GM19467 (cell line): ENCODE measurements around the gene IL24.

Experiments used
- ATAC-seq: cut with Tn5 transposase; IDR thresholded peaks from one replicate; pipeline ENCODE4 v1.9.1; 2021; ENCODE audit warnings: mild to moderate bottlenecking, moderate library complexity; ENCODE audit not compliant: unreplicated experiment

The IL24 gene

GRCh38 chr1:206878456-206878855, 18.8 kb upstream of the IL24 start:
- ATAC-seq: no peak

GRCh38 chr1:206880314-206880713, 16.9 kb upstream of the IL24 start:
- ATAC-seq: no peak

GRCh38 chr1:206882555-206882954, 14.7 kb upstream of the IL24 start:
- ATAC-seq: no peak

GRCh38 chr1:206883160-206883559, 14.1 kb upstream of the IL24 start:
- ATAC-seq: no peak

GRCh38 chr1:206883876-206884275, 13.4 kb upstream of the IL24 start:
- ATAC-seq: no peak

GRCh38 chr1:206885341-206886060, 11.7 kb upstream of the IL24 start:
- ATAC-seq: no peak

GRCh38 chr1:206886831-206887230, 10.4 kb upstream of the IL24 start:
- no peak for ATAC-seq

GRCh38 chr1:206887701-206888100, 9.5 kb upstream of the IL24 start:
- ATAC-seq: no peak

- no peak for ATAC-seq
Observed at GRCh38 chr1:206890125-206891060, 6.8 kb upstream of the IL24 start.

GRCh38 chr1:206891412-206891811, 5.8 kb upstream of the IL24 start:
- ATAC-seq: no peak

GRCh38 chr1:206892351-206892984, 4.8 kb upstream of the IL24 start:
- no peak for ATAC-seq

GRCh38 chr1:206893380-206893779, 3.9 kb upstream of the IL24 start:
- ATAC-seq: no peak

GRCh38 chr1:206895325-206895724, 1.9 kb upstream of the IL24 start:
- no peak for ATAC-seq

GRCh38 chr1:206895837-206896242, 1.4 kb upstream of the IL24 start:
- ATAC-seq: no peak

GRCh38 chr1:206896261-206896660, 982 bp upstream of the IL24 start:
- ATAC-seq: no peak

GRCh38 chr1:206898089-206898914, 1.1 kb downstream of the IL24 start:
- no peak for ATAC-seq

- ATAC-seq: no peak
Observed at GRCh38 chr1:206898915-206899431, 1.7 kb downstream of the IL24 start.

GRCh38 chr1:206899717-206900116, 2.5 kb downstream of the IL24 start:
- ATAC-seq: no peak

GRCh38 chr1:206900149-206900548, 2.9 kb downstream of the IL24 start:
- no peak for ATAC-seq

- no peak for ATAC-seq
Observed at GRCh38 chr1:206901944-206902343, 4.7 kb downstream of the IL24 start.
